B cell (primary cell): Measurements from ENCODE around the gene PPP2R5C. TPM values are rescaled to one million over a fixed set of nuclear protein-coding genes. Genes with fewer than 3 reads are reported as not detected.

ENCODE experiments used
- ATAC-seq: fragments of 200-7000 bp; cut with Tn5 transposase; one replicate; pipeline ENCODE4 v1.10.0; 2021; ENCODE audit warnings: low read depth, mild to moderate bottlenecking, moderate number of reproducible peaks, moderate library complexity
- CTCF ChIA-PET: fragments of 350-600 bp; sonication (Branson Sonifier 250); formaldehyde crosslinking; loops from one replicate; lab custom pipeline; 2021; ENCODE audit warnings: antibody characterized with exemption, inconsistent platforms; lab: Charles Lee
- POLR2A ChIA-PET: fragments of 350-600 bp; sonication (Branson Sonifier 250); formaldehyde crosslinking; loops from one replicate; lab custom pipeline; 2021; ENCODE audit warnings: antibody characterized with exemption; lab: Charles Lee
- DNase-seq: peaks from one replicate; pipeline ENCODE4 v3.0.0; 2013
- H2AFZ ChIP-seq: 2 replicates; pipeline ENCODE4 v1.6.1; 2012; ENCODE audit warnings: mild to moderate bottlenecking, low read depth, low read length; ENCODE audit not compliant: insufficient read depth, poor library complexity, severe bottlenecking
- H3K27ac ChIP-seq, 2 donors: 1 replicate in 1 of 2; 2 replicates in 1 of 2; pipeline ENCODE4 v1.5.1; 2012 to 2013; ENCODE audit warnings: low read length in 2 of 2, mild to moderate bottlenecking in 2 of 2, moderate library complexity in 1 of 2
- H3K27me3 ChIP-seq, 4 experiments: fragments of 200-600 bp in 1 of 4; sonication (generic) in 1 of 4; replicated peaks in 1 of 4; 1 replicate in 2 of 4; 2 replicates in 2 of 4; pipeline versions ENCODE4 v1.6.1 to v1.7.0; 2013 to 2016; ENCODE audit warnings: low read length in 3 of 4, mild to moderate bottlenecking in 2 of 4, mixed read lengths in 1 of 4, moderate library complexity in 1 of 4; ENCODE audit not compliant: insufficient read depth in 4 of 4, control insufficient read depth in 3 of 4; ENCODE audit errors: control extremely low read depth in 1 of 4
- H3K36me3 ChIP-seq, 2 experiments: replicated peaks in 1 of 2; 1 replicate in 1 of 2; 2 replicates in 1 of 2; pipeline versions ENCODE4 v1.6.1 to v1.7.1; 2013; ENCODE audit warnings: low read length in 1 of 2; ENCODE audit not compliant: insufficient read depth in 2 of 2, control insufficient read depth in 1 of 2; ENCODE audit errors: control extremely low read depth in 1 of 2, extremely low read depth in 1 of 2
- H3K4me1 ChIP-seq, 2 donors: fragments of 200-600 bp in 1 of 2; sonication (generic) in 1 of 2; 1 replicate in 1 of 2; 2 replicates in 1 of 2; pipeline versions ENCODE4 v1.5.1 to v1.6.1; 2013 to 2017; ENCODE audit warnings: low read length in 2 of 2; ENCODE audit not compliant: control insufficient read depth in 2 of 2, insufficient read depth in 2 of 2
- H3K4me2 ChIP-seq: replicated peaks from 2 replicates; pipeline ENCODE3; 2012; ENCODE audit warnings: mild to moderate bottlenecking, low read depth, low read length; ENCODE audit not compliant: poor library complexity, severe bottlenecking
- H3K4me3 ChIP-seq, 5 experiments: fragments of 200-600 bp in 1 of 5; sonication (generic) in 1 of 5; 1 replicate in 3 of 5; 2 replicates in 2 of 5; pipeline versions ENCODE4 v1.5.1 to v1.7.0; 2011 to 2016; ENCODE audit warnings: low read length in 4 of 5, mild to moderate bottlenecking in 4 of 5, low read depth in 2 of 5, control low read depth in 1 of 5, moderate library complexity in 1 of 5; ENCODE audit not compliant: insufficient read depth in 1 of 5; ENCODE audit errors: control extremely low read depth in 1 of 5, extremely low read depth in 1 of 5
- H3K79me2 ChIP-seq: fragments of 200-600 bp; sonication (generic); one replicate; pipeline ENCODE4 v1.6.0; 2016; ENCODE audit warnings: low read length; ENCODE audit not compliant: control insufficient read depth, insufficient read depth
- H3K9ac ChIP-seq: fragments of 200-600 bp; sonication (generic); 2 replicates; pipeline ENCODE4 v1.6.1; 2017; ENCODE audit warnings: mild to moderate bottlenecking, low read length, moderate library complexity
- H3K9me3 ChIP-seq, 3 donors: one replicate each; pipeline versions ENCODE4 v1.6.1 to v1.7.1; 2013; ENCODE audit warnings: low read length in 2 of 3; ENCODE audit not compliant: control insufficient read depth in 2 of 3, insufficient read depth in 1 of 3; ENCODE audit errors: control extremely low read depth in 1 of 3
- H4K20me1 ChIP-seq: 2 replicates; pipeline ENCODE4 v1.6.0; 2012; ENCODE audit warnings: mild to moderate bottlenecking, low read length; ENCODE audit not compliant: insufficient read depth, control insufficient read depth, poor library complexity, severe bottlenecking
- H3K27ac Mint-ChIP-seq: one replicate; pipeline ENCODE4 v1.8.0; 2021; ENCODE audit warnings: mixed read lengths
- H3K27me3 Mint-ChIP-seq: one replicate; pipeline ENCODE4 v1.8.0; 2021; ENCODE audit warnings: mixed read lengths
- H3K4me1 Mint-ChIP-seq: one replicate; pipeline ENCODE4 v1.8.0; 2021; ENCODE audit warnings: mixed read lengths
- H3K4me3 Mint-ChIP-seq: one replicate; pipeline ENCODE4 v1.8.0; 2021; ENCODE audit warnings: mixed read lengths
- H3K9me3 Mint-ChIP-seq: one replicate; pipeline ENCODE4 v1.8.0; 2022; ENCODE audit warnings: mixed read lengths; ENCODE audit not compliant: insufficient read depth
- EZH2 ChIP-seq: IDR thresholded peaks from 2 replicates; pipeline ENCODE4 v1.6.1; 2012; ENCODE audit warnings: borderline replicate concordance, low read depth, mild to moderate bottlenecking, moderate library complexity, low read length; ENCODE audit not compliant: insufficient read depth, poor library complexity, severe bottlenecking
- WGBS: methylation state at CpG from one replicate; pipeline ENCODE4 v1.1.5; 2013; ENCODE audit warnings: missing lambda C conversion rate; ENCODE audit not compliant: insufficient coverage; 5-methylcytosine and 5-hydroxymethylcytosine counted together
- intact Hi-C: fragments of 100-400 bp; cut with micrococcal nuclease; formaldehyde crosslinking; loops from one replicate; pipeline ENCODE4 v1.10.0; 2022
- polyA plus RNA-seq: library from polyadenylated mRNA; depleted of rRNA; stranded (reverse); fragments of >200 nt; gene quantifications from 2 replicates; pipeline ENCODE4 v1.2.3, GENCODE V29; 2012
- total RNA-seq, 2 donors: library from RNA; stranded (reverse); fragments of 120-200 nt in 1 of 2; gene quantifications; 1 replicate in 1 of 2; 2 replicates in 1 of 2; pipeline versions ENCODE4 v1.2.3 to v1.2.4, GENCODE V29; 2013 to 2022
- TF ChIP-seq, protein P1 (sequence below): fragments of 200-600 bp; IDR thresholded peaks from one replicate; pipeline ENCODE4 v1.8.0; 2022; ENCODE audit warnings: antibody characterized with exemption, mild to moderate bottlenecking

Gene PPP2R5C
- total and polyA plus RNA-seq, 2 donors (not counting 1 experiment from before 2014, with no cell fraction given), result 91.7 to 330 TPM

DNA sequence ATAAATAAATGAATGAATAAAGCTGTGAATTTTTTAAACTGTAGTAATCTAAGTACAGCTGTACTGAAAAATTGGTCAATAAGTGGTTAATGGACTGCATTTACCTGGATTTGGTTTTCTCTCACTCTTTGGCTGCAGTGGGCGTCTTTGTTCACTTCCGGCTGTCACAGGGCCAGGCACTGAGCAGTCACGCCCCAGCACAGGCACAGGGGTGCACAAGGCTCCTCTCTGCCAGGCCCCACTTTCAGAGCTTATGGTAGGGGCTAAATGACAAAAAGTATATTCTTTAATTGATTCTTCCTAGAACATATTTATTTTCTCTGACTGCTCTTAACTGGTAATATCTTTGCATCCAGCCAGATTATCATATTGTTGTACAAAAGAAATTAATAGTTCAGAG lies 132.2 kb downstream of the PPP2R5C start:
- Histone ChIP-seq H3K36me3 (peaks cover 11 to 72% of the 10 kb centered on the region in 2 experiments), H3K27me3 (no peaks in the 10 kb centered on the region), H3K4me3 (no peak overlapping the region), H2AFZ (no peak overlapping the region), H3K4me2 (no peak overlapping the region), H3K4me1 (no peaks in the 10 kb centered on the region), H4K20me1 (peaks cover 8% of the 10 kb centered on the region), H3K27ac (no peak overlapping the region), H3K9ac (no peak overlapping the region), H3K79me2 (peaks cover 9% of the 10 kb centered on the region), H3K9me3 (no peaks in the 10 kb centered on the region)
- Mint-ChIP-seq H3K9me3 (no peaks in the 10 kb centered on the region), H3K4me3 (no peak overlapping the region), H3K4me1 (no peaks in the 10 kb centered on the region), H3K27me3 (no peaks in the 10 kb centered on the region), H3K27ac (no peak overlapping the region)
- ATAC-seq (no peak), DNase-seq (no peak)
- ChIA-PET CTCF (interaction anchor here (1.6 kb wide), 1 partner anchor 123 kb away, joined by 5 read pairs; no protein-coding TSS in a partner anchor), POLR2A (interaction anchor here (0.5 to 0.6 kb wide), 2 partner anchors 122 to 130 kb away, joined by 3 to 4 read pairs; no protein-coding TSS in a partner anchor)
- intact Hi-C loops, result loop anchor here (5.0 kb wide), 1 partner anchor 51 kb away; no protein-coding TSS in a partner anchor
- WGBS, result 96% methylated on average over 2 of the region's 3 CpGs
- TF ChIP-seq, protein P1, sequence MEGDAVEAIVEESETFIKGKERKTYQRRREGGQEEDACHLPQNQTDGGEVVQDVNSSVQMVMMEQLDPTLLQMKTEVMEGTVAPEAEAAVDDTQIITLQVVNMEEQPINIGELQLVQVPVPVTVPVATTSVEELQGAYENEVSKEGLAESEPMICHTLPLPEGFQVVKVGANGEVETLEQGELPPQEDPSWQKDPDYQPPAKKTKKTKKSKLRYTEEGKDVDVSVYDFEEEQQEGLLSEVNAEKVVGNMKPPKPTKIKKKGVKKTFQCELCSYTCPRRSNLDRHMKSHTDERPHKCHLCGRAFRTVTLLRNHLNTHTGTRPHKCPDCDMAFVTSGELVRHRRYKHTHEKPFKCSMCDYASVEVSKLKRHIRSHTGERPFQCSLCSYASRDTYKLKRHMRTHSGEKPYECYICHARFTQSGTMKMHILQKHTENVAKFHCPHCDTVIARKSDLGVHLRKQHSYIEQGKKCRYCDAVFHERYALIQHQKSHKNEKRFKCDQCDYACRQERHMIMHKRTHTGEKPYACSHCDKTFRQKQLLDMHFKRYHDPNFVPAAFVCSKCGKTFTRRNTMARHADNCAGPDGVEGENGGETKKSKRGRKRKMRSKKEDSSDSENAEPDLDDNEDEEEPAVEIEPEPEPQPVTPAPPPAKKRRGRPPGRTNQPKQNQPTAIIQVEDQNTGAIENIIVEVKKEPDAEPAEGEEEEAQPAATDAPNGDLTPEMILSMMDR, result no peak
- no peak for TF ChIP-seq EZH2

DNA sequence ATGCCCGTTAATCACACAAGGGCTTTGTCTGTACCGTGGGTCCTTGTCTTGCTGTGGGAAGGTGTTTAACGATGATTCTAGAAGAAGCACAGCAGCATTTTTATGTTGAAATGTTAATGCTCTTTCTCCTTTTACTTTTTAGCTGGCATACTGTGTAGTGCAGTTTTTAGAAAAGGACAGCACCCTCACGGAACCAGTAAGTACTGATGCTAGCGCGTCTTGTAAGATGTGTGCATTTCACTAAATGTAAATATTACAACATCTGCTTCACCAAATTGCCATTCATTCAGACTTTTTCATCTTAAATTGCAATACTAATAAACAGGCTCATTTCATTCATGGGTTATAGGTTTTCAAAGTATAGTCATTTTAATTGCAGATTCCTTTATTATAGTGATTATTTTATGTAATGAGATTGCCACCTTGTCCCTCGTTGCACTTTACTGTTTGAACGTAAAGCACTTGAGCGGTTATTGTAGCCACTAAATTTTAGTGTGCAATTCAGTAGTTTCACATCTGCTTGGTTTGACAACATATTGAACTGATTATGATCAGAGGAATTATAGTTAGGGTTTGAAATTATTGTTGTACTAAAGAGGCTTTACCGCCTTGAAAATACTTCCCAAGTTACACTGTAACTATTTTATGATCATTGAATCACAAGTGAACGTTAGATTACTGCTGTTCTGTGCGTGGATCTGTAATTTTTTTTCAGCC lies 133.0 kb downstream of the PPP2R5C start:
- Histone ChIP-seq H3K27ac (no peak overlapping the region), H3K36me3 (peaks cover 11 to 76% of the 10 kb centered on the region in 2 experiments), H3K4me1 (no peaks in the 10 kb centered on the region), H3K79me2 (peaks cover 9% of the 10 kb centered on the region), H3K9me3 (no peaks in the 10 kb centered on the region), H3K4me2 (no peak overlapping the region), H3K9ac (no peak overlapping the region), H4K20me1 (peaks cover 8% of the 10 kb centered on the region), H3K4me3 (no peak overlapping the region), H2AFZ (no peak overlapping the region), H3K27me3 (no peaks in the 10 kb centered on the region)
- Mint-ChIP-seq H3K9me3 (no peaks in the 10 kb centered on the region), H3K4me1 (no peaks in the 10 kb centered on the region), H3K27me3 (no peaks in the 10 kb centered on the region), H3K27ac (no peak overlapping the region), H3K4me3 (no peak overlapping the region)
- no peak for ATAC-seq
- POLR2A ChIA-PET, result no interaction called here
- CTCF ChIA-PET, result interaction anchor here (1.6 kb wide), 1 partner anchor 124 kb away, joined by 5 read pairs; no protein-coding TSS in a partner anchor
- DNase-seq, result no peak
- no peak for TF ChIP-seq EZH2
- WGBS, result 98% methylated on average over 8 of the region's 12 CpGs
- intact Hi-C loops, result loop anchor here (5.0 kb wide), 1 partner anchor 52 kb away; no protein-coding TSS in a partner anchor
